ENCODE data around the gene ZNF76.
"Not testable (repeated sequence)": the region's sequence is repeated elsewhere in the genome, so short reads cannot be mapped to it uniquely, and the experiment has no call there.

Gene ZNF76

GRCh38 chr6:35304299-35304698 lies 44.8 kb downstream of the ZNF76 start:
- DNase-seq, result no peak

GRCh38 chr6:35305117-35305516 lies 45.6 kb downstream of the ZNF76 start:
- no peak for DNase-seq

GRCh38 chr6:35307138-35307537 lies 47.6 kb downstream of the ZNF76 start:
- DNase-seq, result not testable (repeated sequence)

- not testable (repeated sequence) for DNase-seq
Measured at GRCh38 chr6:35308543-35308942, 49.0 kb downstream of the ZNF76 start.

- no peak for DNase-seq
Measured at GRCh38 chr6:35309611-35310264, 50.2 kb downstream of the ZNF76 start.

- no peak for DNase-seq
Measured at GRCh38 chr6:35310265-35310831, 50.8 kb downstream of the ZNF76 start.

- DNase-seq, result no peak
Measured at GRCh38 chr6:35311390-35312075, 52.0 kb downstream of the ZNF76 start.

- DNase-seq, result no peak
Measured at GRCh38 chr6:35312076-35312800, 52.7 kb downstream of the ZNF76 start.

GRCh38 chr6:35312807-35313206 lies 53.3 kb downstream of the ZNF76 start:
- DNase-seq, result no peak

- DNase-seq, result no peak
Measured at GRCh38 chr6:35317483-35318195, 58.1 kb downstream of the ZNF76 start.

- peak; percentile 12 for DNase-seq
Measured at GRCh38 chr6:35318196-35319171, 58.9 kb downstream of the ZNF76 start.

- no peak for DNase-seq
Measured at GRCh38 chr6:35319346-35320030, 60.0 kb downstream of the ZNF76 start.

- DNase-seq, result no peak
Measured at GRCh38 chr6:35320031-35320410, 60.5 kb downstream of the ZNF76 start.

- no peak for DNase-seq
Measured at GRCh38 chr6:35321091-35321490, 61.6 kb downstream of the ZNF76 start.

- no peak for DNase-seq
Measured at GRCh38 chr6:35327349-35328027, 68.0 kb downstream of the ZNF76 start.

- no peak for DNase-seq
Measured at GRCh38 chr6:35328108-35328723, 68.7 kb downstream of the ZNF76 start.

- not testable (repeated sequence) for DNase-seq
Measured at GRCh38 chr6:35328965-35329364, 69.4 kb downstream of the ZNF76 start.

GRCh38 chr6:35330541-35331119 lies 71.1 kb downstream of the ZNF76 start:
- DNase-seq, result no peak

- DNase-seq, result peak; percentile 10
Measured at GRCh38 chr6:35332074-35332887, 72.7 kb downstream of the ZNF76 start.

Data from NCI-H526 treated with DMSO at 0.1 percent for 48 hours (cell line).